A549 treated with AZD9567 at 1 μM for 4 hours (cell line): ENCODE measurements around the gene SLC2A6. TPM values are rescaled to one million over a fixed set of nuclear protein-coding genes. Genes with fewer than 3 reads are reported as not detected.

Experiments
- total RNA-seq: library from RNA; stranded (reverse); fragments of 200-300 nt; extraction: Qiagen RNA extraction; gene quantifications from 5 replicates; pipeline ENCODE4 v1.2.3, GENCODE V29; 2022; ENCODE audit not compliant: insufficient read depth

Gene SLC2A6, protein sequence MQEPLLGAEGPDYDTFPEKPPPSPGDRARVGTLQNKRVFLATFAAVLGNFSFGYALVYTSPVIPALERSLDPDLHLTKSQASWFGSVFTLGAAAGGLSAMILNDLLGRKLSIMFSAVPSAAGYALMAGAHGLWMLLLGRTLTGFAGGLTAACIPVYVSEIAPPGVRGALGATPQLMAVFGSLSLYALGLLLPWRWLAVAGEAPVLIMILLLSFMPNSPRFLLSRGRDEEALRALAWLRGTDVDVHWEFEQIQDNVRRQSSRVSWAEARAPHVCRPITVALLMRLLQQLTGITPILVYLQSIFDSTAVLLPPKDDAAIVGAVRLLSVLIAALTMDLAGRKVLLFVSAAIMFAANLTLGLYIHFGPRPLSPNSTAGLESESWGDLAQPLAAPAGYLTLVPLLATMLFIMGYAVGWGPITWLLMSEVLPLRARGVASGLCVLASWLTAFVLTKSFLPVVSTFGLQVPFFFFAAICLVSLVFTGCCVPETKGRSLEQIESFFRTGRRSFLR
- 18.5 to 22.2 TPM (median 21.0 TPM) in 5 replicates for total RNA-seq

GRCh38 chr9:133478851-133479711 is at the start of gene SLC2A6:
Gene SLC2A6 (minus strand): TSS chr9:133479099. CDS start chr9:133479059, 40 bp downstream.

DNA sequence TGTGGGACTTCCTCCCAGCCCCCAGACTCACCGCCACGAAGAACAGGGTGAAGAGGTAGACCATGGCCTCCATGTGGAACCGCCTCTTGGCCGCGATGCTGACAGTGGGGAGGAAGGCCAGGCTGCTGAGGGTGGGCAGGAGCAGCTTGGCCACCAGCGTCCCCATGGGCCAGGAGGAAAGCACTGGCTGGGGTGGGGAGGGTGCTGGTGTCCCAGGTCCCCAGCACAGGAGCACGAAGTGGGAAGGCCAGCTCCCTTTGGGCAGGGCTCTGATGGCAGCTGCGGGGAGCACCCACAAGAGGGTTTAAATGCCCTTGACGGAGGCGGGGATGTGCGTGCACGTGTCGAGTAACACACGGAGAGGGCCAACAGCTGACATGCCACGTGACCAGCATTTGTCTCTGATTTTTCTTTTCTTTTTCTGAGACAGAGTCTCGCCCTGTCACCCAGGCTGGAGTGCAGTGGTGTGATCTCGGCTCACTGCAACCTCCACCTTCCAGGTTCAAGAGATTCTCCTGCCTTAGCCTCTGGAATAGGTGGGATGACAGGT is 45.9 kb upstream of the SLC2A6 start, which contains the start of gene MYMK:
Gene MYMK (minus strand): TSS at position 281 of the 550 bp plus-strand sequence. CDS start 115 bp downstream, at position 166.

GRCh38 chr9:133459476-133460404 is 19.2 kb downstream of the SLC2A6 start, which contains the start of gene CACFD1:
Gene CACFD1 (plus strand): TSS chr9:133459978. CDS start chr9:133460067, 89 bp downstream.

GRCh38 chr9:133421615-133422542 is 57.0 kb downstream of the SLC2A6 start, which contains the start of gene ADAMTS13:
Gene ADAMTS13 (plus strand): TSS chr9:133422367. CDS start chr9:133422444, 77 bp downstream.

Other genes with a start within 250 kb of the SLC2A6 start
- gene ABO, start 203.9 kb downstream of the SLC2A6 start, total RNA-seq, result not detected in 5 replicates
- gene SURF6, start 142.9 kb downstream of the SLC2A6 start, total RNA-seq, result 18.0 to 32.3 TPM (median 26.1 TPM) in 5 replicates
- 22.0 to 29.7 TPM (median 28.3 TPM) in 5 replicates for gene MED22, start 131.0 kb downstream of the SLC2A6 start, total RNA-seq
- 3,359 to 3,571 TPM (median 3,504 TPM) in 5 replicates for gene RPL7A, start 130.9 kb downstream of the SLC2A6 start, total RNA-seq
- gene SURF1, start 122.6 kb downstream of the SLC2A6 start, total RNA-seq, result 43.9 to 54.8 TPM (median 47.5 TPM) in 5 replicates
- 38.4 to 57.3 TPM (median 52.3 TPM) in 5 replicates for gene SURF2, start 122.5 kb downstream of the SLC2A6 start, total RNA-seq
- 191 to 201 TPM (median 199 TPM) in 5 replicates for gene SURF4, start 103.0 kb downstream of the SLC2A6 start, total RNA-seq
- gene STKLD1, start 102.7 kb downstream of the SLC2A6 start, total RNA-seq, result 0.54 to 1.1 TPM (median 0.81 TPM) in 4 of 5 replicates, not detected in the other
- 32.2 to 36.8 TPM (median 33.9 TPM) in 5 replicates for gene REXO4, start 61.1 kb downstream of the SLC2A6 start, total RNA-seq
- 0.46 to 3.2 TPM (median 0.55 TPM) in 5 replicates for gene ADAMTS13, start 56.7 kb downstream of the SLC2A6 start, total RNA-seq
- 4.1 to 5.8 TPM (median 4.6 TPM) in 5 replicates for gene CACFD1, start 19.1 kb downstream of the SLC2A6 start, total RNA-seq
- gene MYMK, start 45.9 kb upstream of the SLC2A6 start, total RNA-seq, result not detected in 5 replicates
- gene ADAMTSL2, start 55.6 kb upstream of the SLC2A6 start, total RNA-seq, result 0.05 TPM in 1 of 5 replicates, not detected in the others
- not detected in 5 replicates for gene FAM163B, start 130.3 kb upstream of the SLC2A6 start, total RNA-seq
- not detected in 5 replicates for gene DBH, start 157.3 kb upstream of the SLC2A6 start, total RNA-seq